ENCODE measurements around the gene NAGPA.
"Not testable (repeated sequence)": the region's sequence is repeated elsewhere in the genome, so short reads cannot be mapped to it uniquely, and the experiment has no call there.

Gene NAGPA

DNA sequence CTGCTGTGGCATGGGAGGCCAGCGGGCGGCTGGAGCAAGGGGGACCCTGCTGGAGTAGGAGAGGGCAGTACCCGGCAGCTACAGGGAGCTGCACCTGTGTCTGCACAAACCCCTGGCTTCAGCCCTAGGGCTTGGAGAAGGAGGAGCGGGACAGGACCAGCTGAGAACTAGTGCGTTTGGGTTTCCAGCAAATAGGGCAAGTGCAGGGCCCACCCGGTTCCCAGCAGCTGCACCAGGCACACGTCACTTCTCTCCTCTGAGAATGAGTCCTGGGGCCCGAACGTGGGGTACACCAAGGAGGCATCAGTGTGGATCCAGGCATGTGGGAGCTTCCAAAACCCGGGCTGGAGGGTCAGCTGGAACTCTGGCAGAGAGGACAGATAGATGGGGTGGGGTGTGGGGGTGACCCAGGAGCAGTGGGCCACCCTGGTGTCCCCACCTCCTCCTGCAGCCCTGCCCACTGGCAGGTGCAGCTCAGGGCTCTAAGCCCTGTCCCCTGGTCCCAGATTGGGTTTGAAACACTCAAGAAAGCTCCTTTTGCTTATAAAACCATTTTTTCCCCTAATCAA, 26.4 kb upstream of the NAGPA start:
- no peak for DNase-seq

DNA sequence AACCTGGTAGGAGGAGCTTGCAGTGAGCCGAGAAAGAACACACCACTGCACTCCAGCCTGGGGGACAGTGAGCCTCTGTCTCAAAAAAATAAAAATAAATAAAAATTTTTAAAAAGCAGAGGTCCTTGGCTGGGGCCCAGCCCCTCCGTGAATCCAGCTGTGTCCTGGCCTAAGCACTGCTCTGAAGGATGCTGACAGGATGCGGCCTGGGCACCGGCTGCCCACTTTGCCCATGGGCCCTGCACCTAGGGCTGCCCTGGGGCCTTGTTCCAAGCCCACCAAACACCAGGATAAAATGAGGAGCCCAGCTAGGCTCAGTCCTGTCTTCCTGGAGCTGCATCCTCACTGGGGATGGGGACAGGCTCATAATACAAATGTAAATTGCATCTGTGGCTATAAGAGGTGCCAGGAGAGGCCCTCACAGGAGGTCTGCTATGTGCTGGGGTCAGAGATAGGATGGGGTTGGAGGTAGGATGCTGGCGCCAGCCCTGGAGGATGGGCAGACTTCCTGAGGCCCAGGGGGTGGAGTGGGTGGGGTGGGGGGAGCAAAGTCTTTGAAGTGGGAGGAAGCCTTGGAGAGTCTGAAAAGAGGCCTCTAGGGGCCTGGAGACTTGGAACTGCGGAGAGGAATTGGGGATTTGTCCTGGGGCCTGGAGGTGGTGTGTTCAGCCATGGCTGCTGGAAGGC, 25.8 kb upstream of the NAGPA start:
- no peak for DNase-seq

DNA sequence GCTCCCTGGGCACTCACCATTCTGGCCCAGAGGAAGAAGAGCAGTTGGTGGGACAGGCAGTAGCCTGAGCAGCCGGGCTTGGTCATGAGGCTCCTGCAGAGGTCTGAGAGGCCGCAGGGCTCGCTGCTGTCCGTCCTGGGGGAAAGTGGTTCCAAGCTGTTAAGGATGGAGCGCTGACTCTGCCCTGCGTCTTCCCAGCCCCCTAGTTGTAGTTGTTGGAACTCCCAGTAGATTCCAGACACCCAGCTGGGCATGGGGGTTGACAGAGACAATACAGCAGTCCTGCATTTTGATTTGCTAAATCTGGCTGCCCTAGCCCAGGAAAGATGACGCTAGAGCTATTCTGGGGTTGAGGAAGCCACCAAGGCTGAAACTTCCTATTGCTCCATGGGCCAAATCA, 24.7 kb upstream of the NAGPA start:
- DNase-seq, result no peak

DNA sequence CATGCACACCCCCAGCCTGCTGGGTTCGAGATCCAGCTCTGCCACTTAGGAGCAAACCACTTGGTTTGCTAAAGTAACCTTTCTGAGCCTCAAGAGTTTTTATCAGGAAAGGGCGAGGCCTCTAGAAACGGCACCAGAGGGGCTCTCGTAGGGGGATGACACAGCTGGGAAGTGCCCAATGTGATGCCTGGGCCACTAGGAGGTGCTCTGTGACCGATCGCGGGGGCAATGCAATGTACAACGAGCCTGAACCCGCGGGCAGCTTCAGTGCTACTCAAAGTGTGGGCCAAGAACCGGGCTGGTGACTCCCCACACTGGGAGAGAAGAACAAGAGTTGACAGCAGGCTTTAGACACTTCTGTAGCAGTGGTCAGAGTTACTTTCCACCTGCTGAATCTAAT, 22.6 kb upstream of the NAGPA start:
- DNase-seq, result no peak

DNA sequence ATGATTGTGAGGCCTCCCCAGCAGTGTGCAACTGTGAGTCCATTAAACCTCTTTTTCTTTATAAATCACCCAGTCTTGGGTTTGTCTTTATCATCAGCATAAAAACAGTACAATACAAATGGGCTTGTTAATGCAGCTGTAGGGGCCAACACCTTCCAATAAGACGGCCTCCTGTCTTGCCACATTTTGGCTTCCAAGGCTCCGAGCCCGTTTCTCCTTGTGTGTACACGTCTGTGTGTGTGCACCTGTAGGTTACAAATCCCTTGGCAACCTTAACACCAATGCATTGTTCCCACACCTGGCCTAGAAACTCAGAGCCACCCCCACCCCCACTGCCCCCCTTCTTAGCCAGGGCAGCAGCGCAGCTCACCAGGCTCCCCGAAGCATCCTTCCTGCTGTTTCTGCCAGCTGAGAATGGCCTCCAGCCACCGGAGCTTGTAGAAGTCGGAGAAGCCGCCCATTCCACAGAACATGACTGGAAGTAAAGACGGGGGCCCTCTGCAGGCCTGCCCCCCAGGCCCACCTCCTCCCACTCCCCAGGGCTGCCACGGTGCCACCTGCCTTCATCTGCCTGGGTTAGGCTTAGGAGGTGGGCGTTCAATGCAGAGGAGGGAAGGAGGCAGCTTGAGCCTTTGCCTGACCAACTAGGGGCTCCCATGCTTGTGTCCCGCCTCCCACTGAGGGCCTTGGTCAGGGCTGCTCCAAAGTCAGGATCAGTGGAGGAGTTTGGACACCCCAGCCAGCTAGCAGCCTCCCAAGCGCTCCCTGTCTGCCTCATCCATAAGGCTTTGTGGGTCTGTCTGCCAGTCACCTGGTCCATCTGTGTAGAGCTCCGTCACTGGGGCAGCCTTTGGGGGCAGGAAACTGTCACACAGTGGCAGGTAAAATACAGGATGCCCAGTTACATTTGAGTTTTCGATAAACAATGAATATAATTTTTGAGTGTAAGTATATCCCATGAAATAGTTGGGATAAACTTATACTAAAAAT, 21.4 kb upstream of the NAGPA start:
- no peak for DNase-seq

DNA sequence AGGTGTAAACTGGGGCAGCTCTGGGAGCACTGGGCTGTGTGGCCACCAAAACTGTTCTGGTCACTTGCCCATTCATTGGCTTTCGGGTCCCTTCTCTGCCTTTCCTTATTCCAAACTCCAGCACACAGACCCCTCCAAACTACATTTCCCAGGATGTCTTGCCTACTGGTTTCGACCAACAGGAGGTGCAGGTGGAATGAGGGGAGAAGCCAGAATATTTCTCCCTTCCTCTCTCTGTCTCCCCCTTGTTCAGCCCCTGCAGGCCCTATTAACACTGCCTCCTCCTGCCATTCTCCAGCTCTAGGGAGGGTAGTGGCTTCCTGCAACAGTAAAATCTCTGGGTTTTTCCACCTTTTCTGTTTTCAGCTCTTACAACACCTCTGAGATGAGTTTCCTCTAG, 13.2 kb upstream of the NAGPA start:
- DNase-seq, result no peak

DNA sequence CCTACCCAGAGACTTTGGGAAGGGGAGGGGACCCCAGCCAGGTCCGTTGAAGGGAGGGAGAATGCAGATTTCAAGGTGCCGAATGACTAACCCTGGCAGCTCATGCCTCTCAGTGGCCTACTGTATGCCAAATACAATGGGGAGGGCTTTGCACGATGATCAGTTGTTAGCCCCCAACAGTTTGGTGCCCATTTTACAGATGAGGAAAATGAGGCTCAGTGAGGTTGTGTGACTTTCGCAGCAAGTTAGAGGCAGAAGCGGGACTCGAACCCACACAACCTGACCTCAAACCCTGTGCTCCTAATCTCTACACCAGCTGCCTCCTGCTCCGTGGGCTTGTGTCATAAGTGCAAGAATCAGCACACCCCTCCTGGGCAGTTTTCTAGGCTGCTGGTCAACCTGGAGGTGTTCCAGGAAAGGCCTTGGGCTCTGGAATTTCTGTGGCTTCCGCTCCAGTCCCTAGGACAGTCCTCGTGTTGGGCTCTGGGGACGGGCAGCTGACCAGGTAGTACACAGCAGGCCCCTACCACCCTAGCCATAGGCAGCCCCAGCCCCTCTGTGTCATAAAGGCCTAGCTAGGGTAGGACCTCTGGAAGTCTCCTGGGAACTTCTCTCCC, 11.9 kb upstream of the NAGPA start:
- no peak for DNase-seq

DNA sequence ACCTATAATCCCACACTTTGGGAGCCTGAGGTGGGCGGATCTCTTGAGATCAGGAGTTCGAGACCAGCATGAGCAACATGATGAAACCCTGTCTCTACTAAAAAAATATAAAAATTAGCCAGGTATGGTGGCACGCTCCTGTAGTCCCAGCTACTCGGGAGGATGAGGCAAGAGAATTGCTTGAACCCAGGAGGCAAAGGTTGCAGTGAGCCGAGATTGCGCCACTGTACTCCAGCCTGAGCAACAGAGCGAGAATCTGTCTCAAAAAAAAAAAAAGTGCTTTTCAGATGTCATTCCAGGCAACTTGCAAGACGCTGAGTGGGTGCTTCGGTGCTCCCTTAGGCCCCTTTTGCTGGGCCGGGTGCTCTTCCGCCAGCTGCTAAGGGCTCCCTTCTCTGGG, 10.8 kb upstream of the NAGPA start:
- DNase-seq, result not testable (repeated sequence)

DNA sequence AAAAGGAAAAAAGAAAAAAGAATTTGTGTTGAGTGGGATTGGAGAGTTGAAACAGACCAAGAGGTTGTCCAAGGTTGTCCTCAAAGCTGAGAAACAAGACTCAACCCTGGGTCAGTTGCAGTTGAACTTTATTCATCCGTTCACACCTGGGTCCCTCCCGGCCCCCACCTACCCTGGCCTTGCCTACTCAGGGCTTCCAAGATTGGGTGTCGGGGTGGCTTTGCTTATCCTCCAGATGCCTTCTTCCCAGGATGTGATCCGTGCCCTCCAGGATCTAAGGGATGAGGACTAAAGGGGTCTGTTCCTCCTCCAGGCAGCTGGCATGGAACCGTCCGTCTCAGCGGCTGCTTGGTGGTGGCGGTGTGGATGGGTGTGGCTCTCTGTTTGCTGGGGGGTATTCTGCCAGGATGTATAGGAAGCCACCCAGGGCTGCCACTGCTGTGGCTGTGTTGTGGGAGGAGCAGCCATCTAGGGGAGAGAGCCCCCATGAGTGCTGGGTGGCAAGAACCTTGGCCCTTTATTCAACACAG, 10.3 kb upstream of the NAGPA start:
- DNase-seq, result no peak

DNA sequence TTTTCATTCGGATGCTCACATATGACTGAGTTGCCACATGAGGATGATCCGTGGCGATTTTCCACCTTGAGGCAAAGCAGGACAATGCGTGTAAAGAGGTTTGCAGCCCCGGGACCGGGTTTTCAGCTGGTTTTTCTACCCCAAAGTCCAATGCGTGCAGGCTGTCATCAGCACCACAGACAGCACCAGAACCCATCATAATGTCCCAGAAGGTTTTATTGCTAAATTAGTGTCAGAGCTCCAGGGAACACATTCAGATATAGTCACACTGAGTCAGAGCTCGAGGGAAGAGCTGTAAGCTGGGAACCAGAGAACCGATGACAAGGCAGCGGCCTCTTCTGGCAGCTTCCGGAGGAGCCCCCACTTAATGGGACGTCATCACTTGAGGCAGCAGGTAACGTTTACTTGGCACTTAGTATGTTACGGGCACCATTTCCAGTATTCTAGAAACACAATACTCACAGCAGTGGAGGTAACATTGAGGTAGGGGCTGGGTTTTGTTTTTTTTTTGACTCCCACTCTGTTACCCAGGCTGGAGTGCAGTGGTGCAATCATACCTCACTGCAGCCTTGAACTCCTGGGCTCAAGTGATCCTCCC, 8.9 kb upstream of the NAGPA start:
- no peak for DNase-seq

DNA sequence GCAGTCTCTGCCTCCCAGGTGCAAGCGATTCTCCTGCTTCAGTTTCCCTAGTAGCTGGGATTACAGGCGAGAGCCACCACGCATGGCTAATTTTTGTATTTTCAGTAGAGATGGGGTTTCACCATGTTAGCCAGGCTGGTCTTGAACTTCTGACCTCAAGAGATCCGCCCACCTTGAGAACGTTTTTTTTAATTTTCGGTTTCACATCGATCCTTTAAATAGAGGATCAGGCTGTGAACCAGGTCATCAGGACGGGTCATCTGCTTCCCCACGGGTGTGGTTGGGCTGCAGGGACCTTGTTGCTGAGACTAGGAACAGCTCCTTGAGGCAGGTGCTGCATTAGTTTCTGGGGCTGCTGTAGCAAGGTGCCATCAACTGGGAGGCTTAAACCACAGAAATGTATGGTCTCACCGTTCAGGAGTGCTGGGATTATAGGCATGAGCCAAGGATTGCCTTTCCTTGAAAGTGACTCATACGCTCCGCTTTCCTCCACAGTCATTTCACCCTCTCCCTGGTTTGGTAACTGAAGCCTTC, 7.9 kb upstream of the NAGPA start:
- no peak for DNase-seq

DNA sequence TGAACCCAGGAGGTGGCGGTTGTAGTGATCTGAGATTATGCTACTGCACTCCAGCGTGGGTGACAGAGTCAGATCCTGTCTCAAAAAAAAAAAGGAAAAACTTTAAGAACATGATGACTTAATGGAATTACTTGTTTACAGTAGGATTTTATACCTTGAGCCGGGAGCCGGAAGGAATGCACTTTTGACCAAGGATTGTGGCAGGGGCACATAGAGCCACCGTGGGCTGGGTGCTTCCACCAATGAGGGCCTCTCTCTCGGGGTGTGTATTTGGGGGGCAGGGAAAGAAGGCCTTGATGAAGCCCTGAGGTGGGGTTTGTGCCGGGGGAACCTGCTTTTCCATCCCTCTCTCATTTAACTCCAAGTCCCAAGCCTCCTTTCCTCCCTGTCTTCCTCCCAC, 6.7 kb upstream of the NAGPA start:
- DNase-seq, result no peak

DNA sequence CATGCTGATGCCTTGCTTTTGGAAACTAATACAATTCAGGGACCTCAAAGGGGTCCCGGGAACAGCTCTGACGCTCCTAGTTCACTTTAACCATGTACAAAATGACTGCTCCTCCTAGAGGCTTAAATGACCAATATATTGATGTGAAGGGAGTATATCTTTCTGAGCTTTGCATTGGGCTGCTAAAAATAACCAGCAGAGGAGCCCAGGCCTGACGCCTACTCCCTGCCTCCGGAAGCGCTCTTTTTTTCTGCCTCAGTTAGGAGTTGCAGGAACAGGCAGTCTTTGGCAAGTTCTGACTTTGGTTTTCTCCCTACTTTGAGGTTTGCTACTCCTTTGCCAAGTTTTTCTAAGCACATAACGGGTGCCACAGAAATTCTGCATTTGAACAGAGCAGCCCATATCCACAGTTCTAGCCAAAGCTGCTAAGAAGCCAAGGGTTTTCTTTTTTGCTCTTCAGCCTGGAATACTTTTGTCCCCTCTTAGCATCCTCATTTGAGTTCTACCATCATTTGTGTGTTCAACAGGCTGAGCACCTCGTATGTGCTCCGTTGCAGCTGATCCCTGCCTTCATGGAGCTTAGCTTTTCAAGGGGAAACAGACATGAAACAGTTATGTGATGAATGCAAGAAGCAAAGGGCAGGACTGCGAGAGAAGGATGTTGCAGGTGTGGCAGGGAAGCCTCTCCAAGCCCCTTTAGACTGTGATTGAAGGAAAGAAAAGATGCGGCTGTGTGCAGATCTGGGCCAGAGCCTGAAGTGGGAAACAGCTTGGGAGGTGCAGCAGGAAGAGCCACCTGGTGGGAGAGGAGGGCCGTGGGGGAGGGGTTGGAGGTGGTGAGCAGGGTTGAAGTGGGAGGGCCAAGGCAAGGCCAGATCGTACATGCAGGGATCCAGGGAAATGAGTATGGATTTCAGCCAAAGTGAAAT, 2.8 kb upstream of the NAGPA start:
- DNase-seq, result no peak

DNA sequence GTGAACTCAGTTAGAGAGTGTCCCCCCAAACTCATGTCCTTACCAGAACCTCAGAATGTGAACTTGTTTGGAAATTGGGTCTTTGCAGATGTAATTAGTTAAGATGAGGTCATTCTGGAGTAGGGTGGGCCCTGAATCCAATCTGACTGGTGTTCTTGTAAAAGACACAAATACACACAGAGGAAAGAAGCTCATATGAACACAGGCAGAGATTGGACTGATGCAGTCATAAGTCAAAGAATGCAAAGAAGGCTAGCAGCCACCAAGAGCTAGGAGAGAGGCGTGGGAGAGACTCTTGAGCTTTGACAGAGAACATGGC, 2.1 kb upstream of the NAGPA start:
- no peak for DNase-seq

DNA sequence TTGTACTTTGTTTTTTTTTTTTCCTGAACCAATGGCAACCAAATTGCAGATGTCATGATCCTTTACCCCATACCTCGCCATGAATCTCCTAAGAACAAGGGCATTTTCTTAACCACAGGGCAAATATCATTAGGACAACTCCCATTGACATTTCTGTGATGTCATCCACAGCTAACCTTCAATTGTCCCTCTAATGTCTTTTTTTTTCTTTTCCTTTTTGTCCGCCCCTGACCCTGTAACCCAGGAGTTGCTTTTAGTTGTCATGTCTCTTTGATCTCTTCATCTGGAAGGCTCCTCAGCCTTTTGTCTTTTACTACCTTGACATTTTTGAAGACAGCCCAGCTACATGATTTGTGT, 410 bp upstream of the NAGPA start:
- no peak for DNase-seq

DNA sequence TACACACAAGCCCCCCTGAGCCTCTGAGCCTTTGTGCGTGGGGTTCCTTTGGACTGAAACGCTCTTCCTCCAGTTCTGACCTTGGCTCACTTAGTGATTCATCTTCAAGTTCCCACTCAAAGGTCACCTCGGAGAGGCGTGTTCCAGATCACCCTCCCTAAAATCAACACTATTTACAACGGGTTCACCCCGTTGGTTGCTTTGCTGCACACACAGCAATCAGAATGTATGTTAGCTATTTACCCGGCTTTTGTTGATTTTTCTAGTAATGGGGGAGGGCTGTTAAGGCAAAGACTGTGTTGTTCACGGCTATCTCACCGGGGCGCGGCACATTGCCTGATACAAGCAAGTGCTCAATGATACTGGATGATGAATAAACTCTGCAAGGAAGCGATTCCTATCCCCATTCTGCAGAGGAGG, 977 bp downstream of the NAGPA start:
- no peak for DNase-seq

DNA sequence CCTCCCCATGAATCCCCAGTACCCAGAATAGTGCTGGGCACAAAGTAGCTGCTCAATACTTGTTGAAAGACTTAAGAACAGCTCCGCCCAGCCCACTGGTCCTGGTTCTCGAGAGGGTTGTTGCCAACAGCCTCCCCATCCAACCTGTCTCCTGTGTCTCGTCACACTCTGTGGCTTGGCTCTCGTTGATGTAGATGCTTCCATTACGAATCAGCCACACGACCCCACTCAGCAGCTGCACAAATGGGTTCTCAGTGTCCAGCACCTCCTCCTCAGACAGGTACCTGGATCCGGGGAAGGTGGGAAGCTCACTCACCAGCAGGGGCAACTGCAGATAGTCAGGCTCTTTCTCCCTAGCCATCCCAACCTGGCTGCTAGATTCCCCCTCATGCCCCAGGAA, 2.1 kb downstream of the NAGPA start:
- DNase-seq, result no peak

DNA sequence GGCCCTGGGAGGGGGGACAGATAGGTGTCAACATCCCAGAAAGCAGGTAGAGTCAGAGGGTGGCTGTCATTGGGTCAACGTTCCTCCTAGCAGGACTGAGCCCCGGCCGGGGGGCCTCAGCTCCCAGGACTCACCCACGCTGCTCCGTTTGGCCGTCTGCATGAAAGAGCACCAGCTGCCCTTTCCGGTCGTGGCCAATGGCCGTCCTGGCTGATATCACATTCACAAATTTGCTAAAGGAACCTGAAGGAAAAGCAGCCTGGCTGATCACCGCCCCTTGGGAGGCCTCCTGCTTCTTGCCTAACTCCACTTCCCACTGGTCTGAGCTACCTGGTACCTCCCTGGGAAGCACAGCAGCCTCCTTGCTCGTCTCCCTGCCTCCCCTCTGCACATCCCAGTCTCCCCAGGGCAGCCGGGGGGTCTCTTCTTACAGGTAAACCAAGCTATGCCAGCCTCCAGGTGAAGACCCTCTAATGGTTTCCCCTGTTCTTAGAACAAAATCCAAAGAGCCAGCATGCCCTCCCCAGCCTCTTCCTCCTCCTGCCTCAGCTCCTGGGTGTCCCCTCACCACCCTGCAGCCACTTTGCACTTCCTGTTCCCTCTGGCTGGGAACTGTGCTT, 3.4 kb downstream of the NAGPA start:
- no peak for DNase-seq

DNA sequence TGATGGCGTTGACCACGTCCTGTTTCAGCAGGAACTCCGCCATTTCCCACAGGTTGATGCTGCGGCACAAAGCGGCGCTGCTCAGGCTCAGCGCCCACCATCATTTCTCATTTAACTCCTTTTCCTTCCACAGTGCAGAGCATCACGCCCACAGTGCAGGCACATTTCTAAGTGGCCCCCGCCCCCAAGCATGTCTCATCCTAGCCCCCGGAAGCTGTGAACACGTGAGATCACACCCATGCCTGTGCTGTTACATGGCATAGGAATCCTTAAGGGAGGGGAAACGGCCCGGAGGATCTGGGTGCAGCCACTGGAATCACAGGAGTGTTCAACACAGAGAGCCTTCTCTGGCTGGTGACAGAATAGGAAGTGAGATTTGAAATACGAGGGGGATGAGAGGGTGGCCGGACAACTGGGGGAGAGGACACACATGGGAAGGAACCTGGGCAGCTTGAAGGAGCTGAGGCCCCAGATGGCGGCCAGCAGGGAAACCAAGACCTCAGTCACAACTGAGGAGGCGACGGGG, 4.7 kb downstream of the NAGPA start:
- no peak for DNase-seq

DNA sequence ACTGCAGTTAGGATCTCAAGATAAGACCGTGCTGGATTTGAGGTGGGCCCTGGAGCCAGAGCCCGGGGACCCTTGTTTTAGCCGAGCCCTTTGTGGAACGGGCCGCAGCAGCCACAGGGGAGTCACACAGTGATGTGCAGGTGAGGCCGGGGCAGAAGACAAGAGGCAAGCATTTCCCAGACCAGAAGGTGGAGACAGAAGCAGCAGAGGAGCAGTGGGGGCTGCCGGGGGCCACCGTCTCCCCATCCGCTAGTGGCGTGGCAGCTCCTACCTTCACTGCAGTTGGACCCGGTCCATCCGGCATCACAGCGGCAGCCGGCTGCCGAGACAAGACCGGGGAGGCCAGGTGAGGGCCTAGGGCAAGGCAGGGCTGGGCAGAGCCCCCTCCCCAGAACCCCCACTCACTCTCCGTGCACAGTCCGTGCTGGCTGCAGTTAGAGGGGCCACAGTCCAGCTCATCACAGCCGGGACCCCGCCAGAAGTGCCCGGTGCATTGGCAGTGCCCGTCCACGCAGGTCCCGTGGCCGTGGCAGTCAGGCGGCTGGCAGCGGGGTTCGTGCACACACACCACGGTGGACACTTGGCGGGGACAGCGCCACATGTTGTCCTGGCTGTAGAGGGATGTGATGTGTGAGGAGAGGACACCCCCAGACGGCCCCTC, 6.0 kb downstream of the NAGPA start:
- no peak for DNase-seq

Data from right hindlimb (tissue), 1 donor.